ENCODE results near the gene MANF.
"Not testable (repeated sequence)": the region's sequence is repeated elsewhere in the genome, so short reads cannot be mapped to it uniquely, and the experiment has no call there.

Gene MANF

GRCh38 chr3:51382076-51382745 lies 2.9 kb upstream of the MANF start:
- no peak overlapping the region for H3K27ac ChIP-seq (ENCODE audit: low read depth, low read length)

DNA sequence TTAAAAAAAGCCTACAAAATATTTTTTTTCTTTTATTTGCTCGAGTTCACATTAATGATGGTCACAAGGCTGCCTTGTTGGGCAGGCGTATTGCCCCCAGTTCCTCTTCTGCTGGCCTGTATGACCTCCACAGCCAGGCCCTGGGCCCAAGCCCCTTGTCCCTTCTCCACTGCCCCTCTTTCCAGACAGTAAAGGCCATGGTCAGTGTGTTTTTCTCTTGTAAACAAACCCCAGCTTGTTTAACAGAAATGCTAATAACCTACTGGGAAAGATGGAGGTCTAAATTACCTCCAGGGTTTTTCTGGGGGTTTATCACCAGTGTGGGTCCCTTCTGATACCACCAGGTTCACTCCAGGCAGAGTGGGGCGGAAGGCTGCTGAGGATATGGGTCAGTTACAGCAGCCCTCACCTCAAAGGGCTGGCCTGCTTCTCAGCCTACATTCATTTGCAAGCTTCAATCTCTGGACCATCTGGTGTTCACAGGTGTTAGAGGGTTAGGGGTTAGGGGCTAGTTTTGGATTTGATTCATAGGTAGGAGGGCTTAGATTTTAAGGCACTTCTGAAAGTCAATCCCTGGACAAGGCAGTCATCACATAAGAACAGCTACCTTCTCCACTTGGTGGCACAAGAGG lies 2.0 kb upstream of the MANF start:
- Histone ChIP-seq H3K9me3 (ENCODE audit: control insufficient read depth, insufficient read depth, low read depth, low read length) (no peaks in the 10 kb centered on the region), H3K4me1 (ENCODE audit: control insufficient read depth, insufficient read depth, low read length) (peaks cover 21% of the 10 kb centered on the region), H3K4me3 (ENCODE audit: low read depth, low read length) (peak overlapping the region; percentile 98; the same call in 1 of the 2 replicates), H3K36me3 (ENCODE audit: control insufficient read depth, insufficient read depth, low read length) (peaks cover 17% of the 10 kb centered on the region), H3K27ac (ENCODE audit: low read depth, low read length) (no peak overlapping the region), H3K9ac (ENCODE audit: low read length) (no peak overlapping the region), H3K27me3 (ENCODE audit: control insufficient read depth, insufficient read depth, low read length) (no peaks in the 10 kb centered on the region)

More at GRCh38 chr3:51382076-51382745, 2.9 kb upstream of the MANF start:
- Histone ChIP-seq H3K9ac (ENCODE audit: low read length) (no peak overlapping the region), H3K4me1 (ENCODE audit: control insufficient read depth, insufficient read depth, low read length) (peaks cover 21% of the 10 kb centered on the region), H3K4me3 (ENCODE audit: low read depth, low read length) (no peak overlapping the region), H3K9me3 (ENCODE audit: control insufficient read depth, insufficient read depth, low read depth, low read length) (no peaks in the 10 kb centered on the region), H3K27me3 (ENCODE audit: control insufficient read depth, insufficient read depth, low read length) (no peaks in the 10 kb centered on the region), H3K36me3 (ENCODE audit: control insufficient read depth, insufficient read depth, low read length) (peaks cover 9% of the 10 kb centered on the region)

GRCh38 chr3:51384055-51384725 lies 901 bp upstream of the MANF start:
- H3K4me3 ChIP-seq (ENCODE audit: low read depth, low read length), result peak overlapping the region; percentile 98
- H3K36me3 ChIP-seq (ENCODE audit: control insufficient read depth, insufficient read depth, low read length), result peaks cover 29% of the 10 kb centered on the region
- H3K9me3 ChIP-seq (ENCODE audit: control insufficient read depth, insufficient read depth, low read depth, low read length), result no peaks in the 10 kb centered on the region
- H3K27ac ChIP-seq (ENCODE audit: low read depth, low read length), result peak overlapping the region; percentile 95
- peaks cover 24% of the 10 kb centered on the region for H3K4me1 ChIP-seq (ENCODE audit: control insufficient read depth, insufficient read depth, low read length)
- peak overlapping the region; percentile 99 for H3K9ac ChIP-seq (ENCODE audit: low read length)
- H3K27me3 ChIP-seq (ENCODE audit: control insufficient read depth, insufficient read depth, low read length), result no peaks in the 10 kb centered on the region

DNA sequence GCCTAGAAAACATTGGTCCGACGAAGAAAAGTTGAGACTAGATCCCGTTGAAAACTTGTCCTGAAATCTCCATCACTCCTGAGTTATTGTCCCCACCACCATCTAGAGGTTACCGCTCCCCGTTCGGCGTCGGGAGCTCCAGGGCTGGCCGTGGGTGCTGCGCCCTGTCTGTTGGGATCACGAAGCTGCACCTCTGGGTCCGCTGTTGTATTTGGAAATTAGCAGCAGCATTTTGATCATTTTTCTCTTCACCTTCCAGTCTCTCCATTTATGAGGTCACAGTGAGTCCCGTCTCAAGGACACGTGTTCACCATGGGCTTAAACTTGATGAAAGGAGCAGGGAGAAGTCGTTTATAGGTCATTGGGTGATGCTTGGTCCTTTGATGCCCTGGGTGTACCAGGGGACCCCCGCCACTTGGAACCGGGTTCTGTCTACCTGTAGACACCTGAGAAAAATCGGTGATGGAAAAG lies 565 bp downstream of the MANF start:
- H3K27ac ChIP-seq (ENCODE audit: low read depth, low read length), result peak overlapping the region; percentile 13; the same call in 1 of the 2 replicates
- H3K4me1 ChIP-seq (ENCODE audit: control insufficient read depth, insufficient read depth, low read length), result peaks cover 27% of the 10 kb centered on the region
- H3K27me3 ChIP-seq (ENCODE audit: control insufficient read depth, insufficient read depth, low read length), result no peaks in the 10 kb centered on the region
- peak overlapping the region; percentile 94 for H3K4me3 ChIP-seq (ENCODE audit: low read depth, low read length)
- peak overlapping the region; percentile 80 for H3K9ac ChIP-seq (ENCODE audit: low read length)
- peaks cover 41% of the 10 kb centered on the region for H3K36me3 ChIP-seq (ENCODE audit: control insufficient read depth, insufficient read depth, low read length)
- H3K9me3 ChIP-seq (ENCODE audit: control insufficient read depth, insufficient read depth, low read depth, low read length), result no peaks in the 10 kb centered on the region

GRCh38 chr3:51386159-51386851 lies 1.2 kb downstream of the MANF start:
- Histone ChIP-seq H3K4me1 (ENCODE audit: control insufficient read depth, insufficient read depth, low read length) (peaks cover 27% of the 10 kb centered on the region), H3K27ac (ENCODE audit: low read depth, low read length) (no peak overlapping the region), H3K27me3 (ENCODE audit: control insufficient read depth, insufficient read depth, low read length) (no peaks in the 10 kb centered on the region), H3K4me3 (ENCODE audit: low read depth, low read length) (peak overlapping the region; percentile 94), H3K36me3 (ENCODE audit: control insufficient read depth, insufficient read depth, low read length) (peaks cover 41% of the 10 kb centered on the region), H3K9me3 (ENCODE audit: control insufficient read depth, insufficient read depth, low read depth, low read length) (no peaks in the 10 kb centered on the region), H3K9ac (ENCODE audit: low read length) (peak overlapping the region; percentile 80)

GRCh38 chr3:51386852-51387229 lies 1.8 kb downstream of the MANF start:
- Histone ChIP-seq H3K4me3 (ENCODE audit: low read depth, low read length) (peak overlapping the region; percentile 94; the same call in 1 of the 2 replicates), H3K4me1 (ENCODE audit: control insufficient read depth, insufficient read depth, low read length) (peaks cover 27% of the 10 kb centered on the region), H3K36me3 (ENCODE audit: control insufficient read depth, insufficient read depth, low read length) (peaks cover 41% of the 10 kb centered on the region), H3K9ac (ENCODE audit: low read length) (no peak overlapping the region), H3K9me3 (ENCODE audit: control insufficient read depth, insufficient read depth, low read depth, low read length) (no peaks in the 10 kb centered on the region), H3K27ac (ENCODE audit: low read depth, low read length) (no peak overlapping the region), H3K27me3 (ENCODE audit: control insufficient read depth, insufficient read depth, low read length) (no peaks in the 10 kb centered on the region)

GRCh38 chr3:51387281-51387680 lies 2.2 kb downstream of the MANF start:
- H3K4me1 ChIP-seq (ENCODE audit: control insufficient read depth, insufficient read depth, low read length), result peaks cover 29% of the 10 kb centered on the region
- H3K36me3 ChIP-seq (ENCODE audit: control insufficient read depth, insufficient read depth, low read length), result peaks cover 43% of the 10 kb centered on the region
- H3K27ac ChIP-seq (ENCODE audit: low read depth, low read length); H3K9me3 ChIP-seq (ENCODE audit: control insufficient read depth, insufficient read depth, low read depth, low read length); H3K9ac ChIP-seq (ENCODE audit: low read length); H3K27me3 ChIP-seq (ENCODE audit: control insufficient read depth, insufficient read depth, low read length): not testable (repeated sequence)
- peak overlapping the region; percentile 0; the same call in 1 of the 2 replicates for H3K4me3 ChIP-seq (ENCODE audit: low read depth, low read length)

DNA sequence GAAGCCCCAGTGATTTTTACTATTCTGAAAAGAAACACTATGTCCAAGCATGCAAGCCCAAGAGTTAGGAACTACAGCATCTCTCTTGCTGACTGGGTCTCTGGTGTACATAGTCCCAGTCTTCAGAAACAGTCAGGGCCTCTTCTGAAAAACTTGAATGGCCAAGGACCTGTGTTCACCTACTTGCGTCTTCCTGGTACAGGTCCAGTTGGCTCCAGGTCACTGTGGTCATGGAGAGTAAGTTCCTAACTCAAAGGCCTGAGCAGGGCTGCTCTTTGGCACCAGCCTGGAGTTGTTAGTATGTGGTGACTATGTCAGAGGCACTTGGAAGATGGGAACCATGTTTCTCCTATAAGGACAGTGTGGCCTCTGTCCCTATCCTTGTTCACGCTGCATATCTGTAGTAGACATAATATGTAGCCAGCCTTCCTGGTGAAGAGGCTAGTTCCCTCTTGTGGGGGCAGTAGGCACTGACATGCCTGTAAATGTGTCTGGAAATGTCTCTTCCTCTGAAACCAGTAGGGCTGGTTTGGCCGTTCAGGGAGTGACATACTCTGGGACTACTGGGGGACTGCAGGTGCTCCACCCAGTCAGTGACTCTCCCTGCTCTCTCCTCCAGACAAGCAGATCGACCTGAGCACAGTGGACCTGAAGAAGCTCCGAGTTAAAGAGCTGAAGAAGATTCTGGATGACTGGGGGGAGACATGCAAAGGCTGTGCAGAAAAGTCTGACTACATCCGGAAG lies 3.4 kb downstream of the MANF start:
- Histone ChIP-seq H3K9ac (ENCODE audit: low read length) (no peak overlapping the region), H3K4me1 (ENCODE audit: control insufficient read depth, insufficient read depth, low read length) (peaks cover 32% of the 10 kb centered on the region), H3K27me3 (ENCODE audit: control insufficient read depth, insufficient read depth, low read length) (no peaks in the 10 kb centered on the region), H3K36me3 (ENCODE audit: control insufficient read depth, insufficient read depth, low read length) (peaks cover 55% of the 10 kb centered on the region), H3K4me3 (ENCODE audit: low read depth, low read length) (0 out of 2 replicates have a peak overlapping the region, but pooled peaks have one; percentile 0), H3K27ac (ENCODE audit: low read depth, low read length) (no peak overlapping the region), H3K9me3 (ENCODE audit: control insufficient read depth, insufficient read depth, low read depth, low read length) (no peaks in the 10 kb centered on the region)

GRCh38 chr3:51389423-51390183 lies 4.5 kb downstream of the MANF start:
- no peak overlapping the region for H3K9ac ChIP-seq (ENCODE audit: low read length)
- H3K27ac ChIP-seq (ENCODE audit: low read depth, low read length), result no peak overlapping the region
- H3K36me3 ChIP-seq (ENCODE audit: control insufficient read depth, insufficient read depth, low read length), result peaks cover 66% of the 10 kb centered on the region
- no peak overlapping the region for H3K4me3 ChIP-seq (ENCODE audit: low read depth, low read length)
- peaks cover 26% of the 10 kb centered on the region for H3K4me1 ChIP-seq (ENCODE audit: control insufficient read depth, insufficient read depth, low read length)
- no peaks in the 10 kb centered on the region for H3K9me3 ChIP-seq (ENCODE audit: control insufficient read depth, insufficient read depth, low read depth, low read length)
- H3K27me3 ChIP-seq (ENCODE audit: control insufficient read depth, insufficient read depth, low read length), result no peaks in the 10 kb centered on the region

Measured in HUES6 (cell line).